K562 (cell line): ENCODE data around the gene CTNNBL1.

Source experiments
- CBFA2T2 ChIP-seq: fragments of 450-650 bp; conservative IDR thresholded peaks from 2 replicates; pipeline ENCODE4 v1.6.1; 2017; ENCODE audit warnings: mild to moderate bottlenecking
- CEBPG ChIP-seq, 3 experiments: fragments of 200-800 bp in 1 of 3; sonication (Bioruptor generic) in 1 of 3; sonication (generic) in 1 of 3; formaldehyde crosslinking in 1 of 3; IDR thresholded peaks in 2 of 3; conservative IDR thresholded peaks in 1 of 3; 2 replicates each; pipeline versions ENCODE4 v1.6.1 to v1.8.0; 2016 to 2022; ENCODE audit warnings: missing compliant biosample characterization in 2 of 3, missing genetic modification characterization in 2 of 3, mild to moderate bottlenecking in 1 of 3, missing genetic modification reagents in 1 of 3
- ELF1 ChIP-seq: fragments of 200-800 bp; sonication (Bioruptor generic); IDR thresholded peaks from 2 replicates; pipeline ENCODE4 v1.6.1; 2016; ENCODE audit warnings: missing genetic modification characterization, missing compliant biosample characterization
- FOXA1 ChIP-seq: fragments of 450-650 bp; IDR thresholded peaks from 2 replicates; pipeline ENCODE4 v1.6.1; 2016; ENCODE audit warnings: mild to moderate bottlenecking, borderline replicate concordance
- GTF2A2 ChIP-seq: IDR thresholded peaks from 2 replicates; pipeline ENCODE4 v1.6.1; 2016; ENCODE audit warnings: mild to moderate bottlenecking, missing genetic modification characterization, missing compliant biosample characterization
- KAT2B ChIP-seq: IDR thresholded peaks from one replicate; pipeline ENCODE4 v1.6.1; 2012; ENCODE audit warnings: low read depth, mild to moderate bottlenecking, control low read depth, inconsistent platforms, low read length, moderate library complexity
- MYC ChIP-seq, 2 experiments: fragments of 250-450 bp in 1 of 2; sonication (Bioruptor Pico) in 1 of 2; IDR thresholded peaks; 2 replicates each; pipeline versions ENCODE4 v1.5.1 to v1.6.1; 2012 to 2021; ENCODE audit warnings: low read depth in 2 of 2, borderline replicate concordance in 1 of 2, improper control_type of control experiment in 1 of 2, low read length in 1 of 2, mild to moderate bottlenecking in 1 of 2, moderate library complexity in 1 of 2
- SRSF3 ChIP-seq: fragments of 200-400 bp; formaldehyde crosslinking; IDR thresholded peaks from 2 replicates; pipeline ENCODE4 v1.6.1; 2016; ENCODE audit warnings: mild to moderate bottlenecking, low read length, moderate library complexity; ENCODE audit not compliant: insufficient read depth
- TCFL5 ChIP-seq: fragments of 250-450 bp; sonication (Bioruptor Pico); conservative IDR thresholded peaks from 2 replicates; pipeline ENCODE4 v1.6.1; 2021; ENCODE audit warnings: mild to moderate bottlenecking, moderate library complexity, matching md5 sums
- TF ChIP-seq, protein P1 (sequence below): sonication (generic); formaldehyde crosslinking; IDR thresholded peaks from 2 replicates; pipeline ENCODE4 v1.8.0; 2022; ENCODE audit warnings: missing genetic modification reagents, mild to moderate bottlenecking, borderline replicate concordance
- TF ChIP-seq, protein P2 (sequence below), 3 experiments: IDR thresholded peaks in 2 of 3; conservative IDR thresholded peaks in 1 of 3; 2 replicates each; pipeline ENCODE4 v1.5.1; 2011 to 2012; ENCODE audit warnings: low read length in 3 of 3, mild to moderate bottlenecking in 3 of 3, control low read depth in 2 of 3, improper control_type of control experiment in 1 of 3, inconsistent platforms in 1 of 3, low read depth in 1 of 3, mixed read lengths in 1 of 3, moderate library complexity in 1 of 3; ENCODE audit not compliant: insufficient read depth in 2 of 3
- TF ChIP-seq, protein P3 (sequence below): fragments of 450-650 bp; formaldehyde crosslinking; IDR thresholded peaks from 2 replicates; pipeline ENCODE4 v1.4.0; 2020; ENCODE audit warnings: mild to moderate bottlenecking, moderate library complexity

DNA sequence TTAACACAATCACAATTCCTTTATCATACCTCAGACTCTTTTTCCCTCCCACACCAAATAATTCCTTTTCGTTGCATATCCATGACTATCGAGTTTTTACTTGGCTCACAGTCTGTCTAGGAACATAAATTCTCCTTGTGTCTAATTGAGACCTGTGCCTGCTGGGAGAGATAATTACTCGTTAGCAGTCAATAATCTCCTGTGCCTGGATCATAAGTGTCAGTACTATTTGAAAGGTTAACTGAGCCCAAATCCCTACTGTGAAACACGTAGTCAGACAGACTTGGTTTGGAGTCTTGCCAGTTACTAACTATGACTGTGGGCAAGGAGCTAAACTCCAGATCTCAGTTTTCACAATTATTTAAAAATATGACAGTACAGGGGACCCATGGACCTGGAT lies 5.7 kb upstream of the CTNNBL1 start:
- no peak for TF ChIP-seq SRSF3
- no peak for TF ChIP-seq CBFA2T2
- TF ChIP-seq ELF1 (tag): no peak
- TF ChIP-seq TCFL5 (CRISPR knock-in tag): no peak
- TF ChIP-seq, protein P1, sequence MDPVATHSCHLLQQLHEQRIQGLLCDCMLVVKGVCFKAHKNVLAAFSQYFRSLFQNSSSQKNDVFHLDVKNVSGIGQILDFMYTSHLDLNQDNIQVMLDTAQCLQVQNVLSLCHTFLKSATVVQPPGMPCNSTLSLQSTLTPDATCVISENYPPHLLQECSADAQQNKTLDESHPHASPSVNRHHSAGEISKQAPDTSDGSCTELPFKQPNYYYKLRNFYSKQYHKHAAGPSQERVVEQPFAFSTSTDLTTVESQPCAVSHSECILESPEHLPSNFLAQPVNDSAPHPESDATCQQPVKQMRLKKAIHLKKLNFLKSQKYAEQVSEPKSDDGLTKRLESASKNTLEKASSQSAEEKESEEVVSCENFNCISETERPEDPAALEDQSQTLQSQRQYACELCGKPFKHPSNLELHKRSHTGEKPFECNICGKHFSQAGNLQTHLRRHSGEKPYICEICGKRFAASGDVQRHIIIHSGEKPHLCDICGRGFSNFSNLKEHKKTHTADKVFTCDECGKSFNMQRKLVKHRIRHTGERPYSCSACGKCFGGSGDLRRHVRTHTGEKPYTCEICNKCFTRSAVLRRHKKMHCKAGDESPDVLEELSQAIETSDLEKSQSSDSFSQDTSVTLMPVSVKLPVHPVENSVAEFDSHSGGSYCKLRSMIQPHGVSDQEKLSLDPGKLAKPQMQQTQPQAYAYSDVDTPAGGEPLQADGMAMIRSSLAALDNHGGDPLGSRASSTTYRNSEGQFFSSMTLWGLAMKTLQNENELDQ (CRISPR knock-in tag): no peak
- TF ChIP-seq KAT2B: no peak
- TF ChIP-seq, protein P2, sequence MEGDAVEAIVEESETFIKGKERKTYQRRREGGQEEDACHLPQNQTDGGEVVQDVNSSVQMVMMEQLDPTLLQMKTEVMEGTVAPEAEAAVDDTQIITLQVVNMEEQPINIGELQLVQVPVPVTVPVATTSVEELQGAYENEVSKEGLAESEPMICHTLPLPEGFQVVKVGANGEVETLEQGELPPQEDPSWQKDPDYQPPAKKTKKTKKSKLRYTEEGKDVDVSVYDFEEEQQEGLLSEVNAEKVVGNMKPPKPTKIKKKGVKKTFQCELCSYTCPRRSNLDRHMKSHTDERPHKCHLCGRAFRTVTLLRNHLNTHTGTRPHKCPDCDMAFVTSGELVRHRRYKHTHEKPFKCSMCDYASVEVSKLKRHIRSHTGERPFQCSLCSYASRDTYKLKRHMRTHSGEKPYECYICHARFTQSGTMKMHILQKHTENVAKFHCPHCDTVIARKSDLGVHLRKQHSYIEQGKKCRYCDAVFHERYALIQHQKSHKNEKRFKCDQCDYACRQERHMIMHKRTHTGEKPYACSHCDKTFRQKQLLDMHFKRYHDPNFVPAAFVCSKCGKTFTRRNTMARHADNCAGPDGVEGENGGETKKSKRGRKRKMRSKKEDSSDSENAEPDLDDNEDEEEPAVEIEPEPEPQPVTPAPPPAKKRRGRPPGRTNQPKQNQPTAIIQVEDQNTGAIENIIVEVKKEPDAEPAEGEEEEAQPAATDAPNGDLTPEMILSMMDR (IDR thresholded peaks at IDR 0.05 in 2 of 3, conservative IDR thresholded peaks at IDR 0.05 in 1 of 3; ENCODE audit: insufficient read depth in 2 of 3, low read depth in 1 of 3, low read length in 3 of 3): no peak
- TF ChIP-seq CEBPG (CRISPR knock-in tag; IDR thresholded peaks at IDR 0.05): no peak
- no peak for TF ChIP-seq CEBPG (tag; conservative IDR thresholded peaks at IDR 0.05 in 1 of 2, IDR thresholded peaks at IDR 0.05 in 1 of 2)
- TF ChIP-seq, protein P3, sequence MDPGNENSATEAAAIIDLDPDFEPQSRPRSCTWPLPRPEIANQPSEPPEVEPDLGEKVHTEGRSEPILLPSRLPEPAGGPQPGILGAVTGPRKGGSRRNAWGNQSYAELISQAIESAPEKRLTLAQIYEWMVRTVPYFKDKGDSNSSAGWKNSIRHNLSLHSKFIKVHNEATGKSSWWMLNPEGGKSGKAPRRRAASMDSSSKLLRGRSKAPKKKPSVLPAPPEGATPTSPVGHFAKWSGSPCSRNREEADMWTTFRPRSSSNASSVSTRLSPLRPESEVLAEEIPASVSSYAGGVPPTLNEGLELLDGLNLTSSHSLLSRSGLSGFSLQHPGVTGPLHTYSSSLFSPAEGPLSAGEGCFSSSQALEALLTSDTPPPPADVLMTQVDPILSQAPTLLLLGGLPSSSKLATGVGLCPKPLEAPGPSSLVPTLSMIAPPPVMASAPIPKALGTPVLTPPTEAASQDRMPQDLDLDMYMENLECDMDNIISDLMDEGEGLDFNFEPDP: no peak
- TF ChIP-seq FOXA1: no peak
- no peak for TF ChIP-seq GTF2A2
- no peak for TF ChIP-seq MYC (IDR thresholded peaks at IDR 0.05; ENCODE audit: low read depth, low read length)
- no peak for TF ChIP-seq MYC (CRISPR knock-in tag; IDR thresholded peaks at IDR 0.05; ENCODE audit: borderline replicate concordance, low read depth)
